Measurements from ENCODE around the gene DMGDH.

DMGDH gene

GRCh38 chr5:79030663-79031484, 38.6 kb downstream of the DMGDH start:
- TF ChIP-seq CTCF (IDR thresholded peaks at IDR 0.05; ENCODE audit: low read length, missing control alignments): no peak
- H3K4me3 ChIP-seq (replicated peaks; ENCODE audit: low read depth, low read length): no peak overlapping the region
- no peak for DNase-seq (ENCODE audit: low read depth)

- TF ChIP-seq CTCF (IDR thresholded peaks at IDR 0.05; ENCODE audit: low read length, missing control alignments): peak; percentile 87
- H3K4me3 ChIP-seq (replicated peaks; ENCODE audit: low read depth, low read length): peak overlapping the region; percentile 40
- DNase-seq (ENCODE audit: low read depth): peak; percentile 80
Observed at GRCh38 chr5:79025054-79025472, 44.4 kb downstream of the DMGDH start.

- no peak for TF ChIP-seq CTCF (IDR thresholded peaks at IDR 0.05; ENCODE audit: low read length, missing control alignments)
Observed at GRCh38 chr5:79023947-79024346, 45.5 kb downstream of the DMGDH start.

GRCh38 chr5:79023348-79023747, 46.1 kb downstream of the DMGDH start:
- no peak overlapping the region for H3K4me3 ChIP-seq (replicated peaks; ENCODE audit: low read depth, low read length)
- no peak for TF ChIP-seq CTCF (IDR thresholded peaks at IDR 0.05; ENCODE audit: low read length, missing control alignments)
- DNase-seq (ENCODE audit: low read depth): no peak

More at GRCh38 chr5:79023947-79024346, 45.5 kb downstream of the DMGDH start:
- H3K4me3 ChIP-seq (replicated peaks; ENCODE audit: low read depth, low read length): no peak overlapping the region
- DNase-seq (ENCODE audit: low read depth): no peak

GRCh38 chr5:79022771-79023170, 46.7 kb downstream of the DMGDH start:
- no peak for DNase-seq (ENCODE audit: low read depth)
- no peak for TF ChIP-seq CTCF (IDR thresholded peaks at IDR 0.05; ENCODE audit: low read length, missing control alignments)
- no peak overlapping the region for H3K4me3 ChIP-seq (replicated peaks; ENCODE audit: low read depth, low read length)

- DNase-seq (ENCODE audit: low read depth): no peak
- H3K4me3 ChIP-seq (replicated peaks; ENCODE audit: low read depth, low read length): no peak overlapping the region
- no peak for TF ChIP-seq CTCF (IDR thresholded peaks at IDR 0.05; ENCODE audit: low read length, missing control alignments)
Observed at GRCh38 chr5:79021753-79022152, 47.7 kb downstream of the DMGDH start.
